RPMI8226 (cell line): Measurements from ENCODE around the gene BRCC3.

Experiments
- DNase-seq: peaks from one replicate; pipeline ENCODE4 v3.0.0-alpha.2; 2015

The BRCC3 gene

GRCh38 chrX:155070975-155071693, at the start of gene BRCC3, which contains the start of the genes CMC4 and MTCP1:
Gene BRCC3, plus strand, starts transcription at chrX:155071508. Its CDS starts 20 bp downstream, at chrX:155071528.
Gene CMC4, minus strand, starts transcription at chrX:155071136. Its CDS starts 7,113 bp downstream, at chrX:155064023.
Gene MTCP1, minus strand, starts transcription at chrX:155071136. Its CDS starts 5,126 bp downstream, at chrX:155066010.
- DNase-seq = peak; percentile 90

GRCh38 chrX:155022585-155022984, 48.7 kb upstream of the BRCC3 start, which contains the start of gene F8:
Gene F8, minus strand, starts transcription at chrX:155022723. Its CDS starts 171 bp downstream, at chrX:155022552.
- DNase-seq = no peak

GRCh38 chrX:155023907-155024833, 47.1 kb upstream of the BRCC3 start:
- DNase-seq = no peak

GRCh38 chrX:155026420-155026726, 44.9 kb upstream of the BRCC3 start:
- no peak for DNase-seq

- DNase-seq = peak; percentile 96
Observed at GRCh38 chrX:155026727-155027508, 44.4 kb upstream of the BRCC3 start, which contains the start of gene FUNDC2. Gene FUNDC2, plus strand, starts transcription at chrX:155026844. Its CDS starts 95 bp downstream, at chrX:155026939.

GRCh38 chrX:155027509-155028066, 43.7 kb upstream of the BRCC3 start:
- DNase-seq = peak; percentile 52

GRCh38 chrX:155028129-155028528, 43.2 kb upstream of the BRCC3 start:
- peak; percentile 15 for DNase-seq

GRCh38 chrX:155028877-155029291, 42.4 kb upstream of the BRCC3 start:
- no peak for DNase-seq

- DNase-seq = no peak
Observed at GRCh38 chrX:155031657-155032056, 39.7 kb upstream of the BRCC3 start.

- DNase-seq = no peak
Observed at GRCh38 chrX:155035688-155036087, 35.6 kb upstream of the BRCC3 start.

GRCh38 chrX:155046129-155046810, 25.0 kb upstream of the BRCC3 start:
- no peak for DNase-seq

- DNase-seq = no peak
Observed at GRCh38 chrX:155046811-155047528, 24.3 kb upstream of the BRCC3 start.

- DNase-seq = peak; percentile 36
Observed at GRCh38 chrX:155048977-155049619, 22.2 kb upstream of the BRCC3 start.

GRCh38 chrX:155052738-155053498, 18.4 kb upstream of the BRCC3 start:
- DNase-seq = no peak

GRCh38 chrX:155053656-155054055, 17.7 kb upstream of the BRCC3 start:
- no peak for DNase-seq

GRCh38 chrX:155054255-155054654, 17.1 kb upstream of the BRCC3 start:
- no peak for DNase-seq

- no peak for DNase-seq
Observed at GRCh38 chrX:155055494-155055893, 15.8 kb upstream of the BRCC3 start.

GRCh38 chrX:155056471-155056870, 14.8 kb upstream of the BRCC3 start:
- DNase-seq = no peak

- DNase-seq = peak; percentile 41
Observed at GRCh38 chrX:155056877-155057792, 14.2 kb upstream of the BRCC3 start.
